ENCODE data around the gene ACTA1. TPM values are rescaled to one million over a fixed set of nuclear protein-coding genes. Genes with fewer than 3 reads are reported as not detected.

ACTA1 gene
- total RNA-seq, 2 donors from 2014 or later: 3.9 to 41.3 TPM

DNA sequence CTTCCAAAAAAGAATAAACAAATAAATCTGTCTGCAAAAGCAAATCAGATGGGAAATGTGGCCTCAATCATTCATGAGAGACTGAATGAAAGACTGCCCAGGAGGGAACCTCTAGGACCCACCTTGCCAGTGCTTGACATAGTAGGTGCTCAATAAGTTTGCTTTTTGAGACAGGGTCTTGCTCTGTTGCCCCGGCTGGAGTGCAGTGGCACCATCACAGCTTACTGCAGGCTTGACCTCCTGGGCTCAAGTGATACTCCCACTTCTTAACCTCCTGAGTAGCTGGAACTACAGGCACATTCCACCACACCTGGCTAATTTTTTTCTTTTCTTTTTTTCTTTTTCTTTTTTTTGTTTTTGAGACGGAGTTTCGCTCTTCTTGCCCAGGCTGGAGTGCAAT is 50.7 kb downstream of the ACTA1 start:
- WGBS: 93% methylated on average over 3 of the region's 3 CpGs
- no peak for TF ChIP-seq CTCF (IDR thresholded peaks at IDR 0.05)
- no peak for TF ChIP-seq POLR2A (IDR thresholded peaks at IDR 0.05)
- no peak for TF ChIP-seq POLR2AphosphoS5 (IDR thresholded peaks at IDR 0.05)
- Histone ChIP-seq H3K4me3 (no peak overlapping the region), H3K36me3 (no peaks in the 10 kb centered on the region), H3K4me1 (replicated peaks) (no peaks in the 10 kb centered on the region), H3K9me3 (no peaks in the 10 kb centered on the region), H3K27me3 (replicated peaks; ENCODE audit: insufficient read depth) (no peaks in the 10 kb centered on the region), H3K27ac (no peak overlapping the region)
- no peak for DNase-seq (ENCODE audit: low spot score)
- intact Hi-C loops (cut with DNase I): no loop called here

Small RNAs within 50 kb of the gene (small RNA-seq; reads per million reads assigned to genes)
- 0 reads per million in 2 donors for gene RN7SKP276
- gene RNU6-180P: 0 reads per million in 2 donors

Other genes with a start within 250 kb of the ACTA1 start
- gene RAB4A, start 163.0 kb downstream of the ACTA1 start, total RNA-seq: 100 to 1,000 TPM in 1 of 2 donors, 10 to 100 TPM in 1; 53.6 to 106 TPM
- gene CCSAP, start 91.0 kb downstream of the ACTA1 start, total RNA-seq: 1 to 10 TPM; 5.5 to 6.4 TPM
- gene NUP133, start 74.2 kb upstream of the ACTA1 start, total RNA-seq: 10 to 100 TPM; 26.3 to 36.4 TPM
- gene ABCB10, start 124.6 kb upstream of the ACTA1 start, total RNA-seq: 10 to 100 TPM; 11.0 to 21.9 TPM
- 10 to 100 TPM; 14.0 to 17.2 TPM for gene TAF5L, start 192.0 kb upstream of the ACTA1 start, total RNA-seq
- gene URB2, start 192.2 kb upstream of the ACTA1 start, total RNA-seq: 10 to 100 TPM in 1 of 2 donors, 1 to 10 TPM in 1; 5.6 to 11.9 TPM